GM18520 (cell line): ENCODE data around the gene HOMER1.
A peak's percentile ranks its signal among the peaks of the same experiment; 100 is the strongest.

ENCODE experiments used
- ATAC-seq: cut with Tn5 transposase; IDR thresholded peaks from one replicate; pipeline ENCODE4 v1.9.1; 2021; ENCODE audit not compliant: unreplicated experiment

Gene HOMER1

DNA sequence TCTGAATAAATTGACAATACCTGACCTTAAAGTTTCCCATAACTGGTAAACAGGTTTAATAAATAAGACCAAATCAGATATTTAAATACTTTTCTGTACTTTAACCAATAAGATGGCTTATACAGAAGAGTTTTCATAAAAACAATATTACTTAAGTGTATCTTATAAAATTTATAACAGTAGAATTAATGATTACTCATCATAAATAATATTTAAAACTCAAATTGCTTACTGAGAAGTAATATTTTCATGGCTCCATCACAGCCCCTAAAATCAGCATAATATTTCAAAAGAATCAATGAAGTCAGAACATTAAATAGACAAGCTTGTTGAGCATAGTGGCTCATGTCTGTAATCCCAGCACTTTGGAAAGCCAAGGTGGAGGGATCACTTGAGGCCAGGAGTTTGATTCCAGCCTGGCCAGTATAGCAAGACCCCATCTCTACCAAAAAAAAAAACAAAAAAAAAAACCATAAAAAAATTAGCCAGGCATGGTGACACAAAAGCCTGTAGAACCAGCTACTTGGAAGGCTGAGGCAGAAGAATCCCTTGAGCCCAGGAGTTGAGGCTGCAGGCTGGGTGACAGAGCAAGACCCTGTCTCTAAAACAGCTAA is 23.5 kb downstream of the HOMER1 start:
- no peak for ATAC-seq

DNA sequence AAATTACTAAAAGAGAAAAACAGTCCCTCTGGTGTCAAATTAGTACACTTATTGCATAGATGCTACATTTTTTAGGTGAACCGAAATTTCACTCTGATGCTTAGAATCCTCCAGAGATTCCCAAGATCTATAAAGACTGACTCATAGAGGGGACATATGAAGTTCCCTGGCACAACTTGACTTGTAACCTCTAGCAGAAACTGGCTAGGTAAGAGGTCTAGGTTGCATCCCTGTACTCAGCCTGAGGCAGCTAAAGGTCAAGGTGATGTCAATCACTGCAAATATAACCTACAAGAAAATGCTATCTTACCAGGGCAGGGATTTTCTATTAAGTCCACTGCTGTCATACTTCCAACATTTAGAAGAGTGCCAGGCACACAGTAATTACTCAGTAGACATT is 24.2 kb downstream of the HOMER1 start:
- no peak for ATAC-seq

DNA sequence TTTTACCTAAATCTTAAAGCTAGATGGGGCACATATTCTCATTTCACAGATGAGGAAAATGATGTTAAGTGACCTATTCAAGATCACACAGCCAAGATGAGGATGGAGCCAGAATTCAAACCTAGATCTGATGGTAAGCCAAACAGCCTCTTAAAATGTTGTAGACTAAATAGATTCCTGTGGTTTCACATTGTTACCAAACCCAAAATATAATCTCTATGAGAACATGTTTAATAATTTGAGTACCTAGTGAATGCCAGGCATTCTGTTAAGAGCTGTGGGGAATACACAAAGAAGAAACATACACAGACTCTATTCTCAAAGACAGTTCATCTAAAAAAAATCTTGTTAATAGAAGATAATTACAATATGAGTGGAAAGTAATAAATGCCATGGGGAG is 25.2 kb downstream of the HOMER1 start:
- ATAC-seq = no peak

DNA sequence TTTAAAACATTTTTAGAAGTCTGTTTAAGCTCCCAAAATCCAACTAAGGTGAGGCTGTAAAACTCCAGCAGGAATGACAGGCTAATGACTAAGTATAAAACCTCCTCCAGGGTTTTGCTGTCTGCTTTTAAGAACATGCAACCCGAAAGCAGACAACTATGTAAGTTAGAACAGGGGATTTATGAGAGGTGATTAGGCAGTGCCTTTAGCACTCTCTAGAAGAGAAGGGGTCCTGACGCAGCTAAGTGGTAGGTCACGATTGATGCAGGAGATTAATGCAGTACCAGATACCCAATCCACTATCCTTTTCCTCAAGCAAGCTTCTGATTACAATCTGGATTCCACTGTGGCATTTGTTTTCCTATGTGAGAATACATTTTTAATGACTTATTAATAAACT is 25.9 kb downstream of the HOMER1 start:
- ATAC-seq = no peak

DNA sequence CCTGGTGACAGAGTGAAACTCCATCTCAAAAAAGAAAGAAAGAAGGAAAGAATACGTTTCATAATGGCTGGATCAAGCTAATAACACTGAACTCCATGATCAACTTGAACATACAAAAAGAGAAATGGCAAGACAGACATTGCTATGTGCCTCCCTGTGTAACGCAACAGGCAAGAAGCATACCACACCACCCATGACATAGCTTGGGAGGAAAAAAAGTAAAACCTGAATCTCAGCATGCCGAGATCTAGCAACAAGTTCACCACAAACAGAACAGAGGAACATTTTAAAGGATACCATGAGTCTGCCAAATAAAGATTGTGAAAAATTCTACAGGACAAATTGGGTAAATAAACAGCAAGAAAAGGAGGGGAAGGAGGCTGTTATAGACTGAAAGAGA is 26.7 kb downstream of the HOMER1 start:
- ATAC-seq = no peak

DNA sequence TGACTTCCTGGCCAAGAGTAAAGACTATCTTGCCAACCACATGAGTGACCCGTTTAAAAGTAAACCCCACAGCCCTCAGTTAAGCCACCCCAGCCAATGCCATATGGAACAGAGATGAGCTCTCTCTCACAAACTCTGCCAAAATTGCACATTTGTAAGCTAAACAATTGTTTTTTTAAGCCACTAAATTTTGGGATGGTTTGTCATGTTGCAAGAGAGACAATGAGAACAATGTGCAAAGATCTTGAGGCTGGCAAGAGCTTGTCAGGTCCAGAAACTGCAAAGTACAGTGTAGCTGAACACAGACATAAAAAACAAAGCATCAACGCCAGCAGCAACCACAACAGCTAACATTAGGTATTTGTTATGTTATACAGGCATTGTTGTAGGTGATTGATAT is 27.8 kb downstream of the HOMER1 start:
- no peak for ATAC-seq

DNA sequence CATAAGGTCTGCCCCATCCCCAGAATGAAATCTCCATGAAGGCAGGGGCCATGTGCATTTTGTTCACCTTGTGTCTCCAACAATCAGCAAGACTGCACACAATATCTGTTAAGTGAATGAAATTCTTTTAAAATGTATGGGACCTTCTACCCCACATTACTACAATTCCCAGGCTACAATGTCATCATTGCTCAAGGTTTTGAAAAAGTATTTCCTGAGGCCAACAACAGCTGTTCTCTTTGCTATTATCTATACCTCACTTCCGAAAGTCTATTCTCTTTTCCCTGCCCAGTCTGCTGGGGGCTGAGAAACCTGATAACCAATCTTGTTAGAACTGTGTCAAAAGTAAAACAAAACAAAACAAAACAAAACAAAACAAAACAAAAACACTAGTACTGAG is 29.2 kb downstream of the HOMER1 start:
- ATAC-seq = no peak

DNA sequence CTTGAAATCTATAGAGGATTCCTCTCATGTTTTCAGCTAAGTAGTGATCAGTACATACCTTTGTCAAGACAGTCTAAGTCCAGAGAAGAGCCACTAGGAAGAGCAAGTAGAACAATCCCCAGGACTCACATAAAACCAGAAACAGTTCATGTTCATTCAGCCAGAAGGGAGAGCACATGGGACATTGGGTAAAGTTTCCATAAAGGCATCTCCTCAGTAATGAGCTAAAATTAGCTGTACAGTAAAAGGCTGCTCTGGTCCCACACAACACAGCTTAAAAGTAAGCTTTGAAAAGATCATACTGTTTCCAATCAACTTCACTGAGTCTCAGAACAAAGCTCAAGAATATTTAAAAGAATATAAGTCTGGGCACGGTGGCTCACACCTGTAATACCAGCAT is 32.4 kb downstream of the HOMER1 start:
- ATAC-seq = no peak

DNA sequence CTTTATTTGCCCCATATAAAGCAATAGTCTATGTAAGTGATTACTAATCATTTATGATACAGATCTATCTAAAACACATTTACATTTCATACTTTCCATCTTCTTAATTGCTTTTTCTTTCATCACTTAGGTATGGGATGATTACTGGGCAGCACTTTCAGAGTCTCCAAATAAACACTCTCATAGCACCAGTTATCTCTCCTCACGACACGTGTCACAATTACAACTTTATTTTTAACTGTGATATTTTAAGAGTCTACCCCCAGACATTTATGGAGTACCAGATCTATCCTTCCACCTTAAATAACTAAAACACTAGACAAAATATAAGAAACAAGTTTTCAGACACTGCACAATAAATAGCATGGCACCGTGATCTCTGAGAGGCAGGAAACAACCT is 32.9 kb downstream of the HOMER1 start:
- ATAC-seq = no peak

DNA sequence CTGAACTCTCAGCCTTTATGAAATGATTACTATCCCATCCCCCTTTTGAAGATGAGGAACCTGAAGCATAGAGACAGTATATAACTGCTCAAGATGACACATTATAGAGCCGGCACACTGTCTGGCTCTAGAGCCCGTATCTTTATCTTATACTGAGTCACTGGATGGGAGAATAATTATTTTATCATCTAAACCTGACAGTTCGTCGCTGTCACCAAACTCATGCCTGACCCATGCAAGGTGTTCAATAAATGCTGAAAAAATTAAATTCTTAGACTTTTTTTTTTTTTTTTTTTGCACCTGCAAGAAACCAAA is 38.8 kb downstream of the HOMER1 start:
- ATAC-seq = no peak

DNA sequence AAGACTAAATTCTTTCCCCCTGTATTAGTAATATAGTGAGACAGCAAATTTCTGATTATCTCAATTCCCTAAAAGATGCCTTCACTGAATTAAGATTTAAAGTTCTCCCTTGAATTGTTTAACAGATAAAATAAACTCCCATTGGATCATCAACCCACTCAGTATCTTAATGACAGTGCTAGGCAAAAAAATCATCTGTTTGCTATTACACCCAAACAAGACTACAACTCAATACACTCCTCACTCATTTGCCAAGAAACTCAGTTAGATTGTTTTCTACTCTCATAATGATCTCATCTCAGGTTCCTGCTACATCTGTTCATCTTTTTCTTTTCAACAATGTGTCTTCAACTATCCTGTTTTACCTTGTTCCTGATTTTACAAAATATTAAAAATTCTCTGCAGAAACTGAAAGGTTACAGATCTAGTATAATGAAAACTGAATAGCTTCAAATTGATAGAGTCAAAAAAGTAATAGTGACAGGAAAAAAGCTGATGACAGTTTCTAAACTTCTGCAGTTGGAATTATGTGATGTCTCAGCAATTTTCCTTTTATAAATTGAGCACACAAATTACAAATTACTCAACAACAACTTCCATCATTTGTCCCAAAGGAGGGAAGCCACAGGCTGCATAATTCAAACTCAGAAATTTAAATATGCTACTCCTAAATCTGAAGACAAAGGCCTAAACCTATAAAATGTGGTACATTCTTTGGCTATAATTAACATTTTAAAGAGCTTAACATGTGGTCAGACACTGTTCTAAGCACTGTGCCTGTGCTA is 39.4 kb downstream of the HOMER1 start:
- ATAC-seq = no peak

DNA sequence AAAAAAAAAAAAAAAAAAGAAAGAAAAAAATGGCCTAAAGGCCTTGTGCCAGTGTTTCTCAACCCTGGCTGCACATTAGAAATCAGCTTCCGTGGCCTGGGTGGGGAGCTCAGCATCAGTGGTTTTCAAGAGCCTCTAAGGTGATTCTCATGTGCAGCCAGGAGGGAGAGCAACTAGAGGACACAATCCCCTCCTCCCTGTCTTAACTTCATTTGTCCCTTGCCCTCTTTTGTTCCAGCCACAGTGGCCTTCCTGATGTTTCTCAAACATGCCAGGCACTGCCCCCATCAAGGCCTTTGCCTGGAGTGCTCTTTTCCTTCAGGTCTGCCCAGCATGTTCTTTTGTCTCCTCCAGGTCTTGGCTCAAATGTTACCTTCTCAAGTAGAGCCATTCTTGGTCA is 42.4 kb downstream of the HOMER1 start:
- ATAC-seq = no peak

DNA sequence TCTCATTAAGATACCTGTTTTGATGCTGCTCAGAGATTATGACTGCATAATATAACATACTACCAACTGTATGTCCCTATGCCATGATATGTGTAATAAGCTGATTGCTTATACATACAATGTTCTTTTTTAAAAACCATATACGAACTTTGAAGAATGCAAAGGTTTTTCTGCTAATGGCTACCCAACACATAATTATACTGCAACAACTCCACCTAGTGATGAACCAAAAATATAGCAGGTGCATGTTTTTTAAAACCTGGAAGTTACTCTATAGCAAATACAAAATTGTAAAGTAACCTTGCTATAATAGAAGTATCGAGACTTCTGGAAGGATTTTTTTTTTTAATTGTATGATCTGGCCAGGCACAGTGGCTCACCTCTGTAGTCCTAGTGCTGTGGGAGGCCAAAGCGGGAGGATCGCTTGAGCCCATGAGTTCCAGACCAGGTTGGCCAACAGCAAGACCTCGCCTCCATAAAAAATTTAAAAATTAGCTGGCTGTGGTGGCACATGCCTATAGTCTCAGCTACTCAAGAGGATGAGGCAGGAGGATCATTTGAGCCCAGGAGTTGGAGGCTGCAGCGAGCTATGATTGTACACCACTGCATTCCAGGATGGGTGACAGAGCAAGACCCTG is 49.1 kb downstream of the HOMER1 start:
- ATAC-seq = no peak

DNA sequence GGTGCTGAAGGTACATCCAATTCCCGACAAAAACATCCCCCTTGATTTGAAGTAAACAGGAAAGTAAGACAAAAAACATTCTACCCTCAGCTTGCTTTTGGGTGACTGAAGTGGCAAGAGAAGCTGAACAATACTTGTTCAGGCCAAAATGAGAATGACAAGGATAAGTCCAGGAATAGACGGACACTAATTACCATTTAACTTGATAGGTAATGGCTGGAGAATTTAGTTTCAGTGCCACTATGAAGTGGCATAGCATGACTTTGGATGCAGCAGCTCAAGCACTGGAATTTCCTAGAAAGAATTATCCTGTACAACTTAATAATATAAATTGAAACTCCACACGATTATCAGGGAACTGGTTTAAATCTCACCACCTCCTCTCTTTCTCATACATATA is 49.7 kb downstream of the HOMER1 start:
- ATAC-seq = no peak

DNA sequence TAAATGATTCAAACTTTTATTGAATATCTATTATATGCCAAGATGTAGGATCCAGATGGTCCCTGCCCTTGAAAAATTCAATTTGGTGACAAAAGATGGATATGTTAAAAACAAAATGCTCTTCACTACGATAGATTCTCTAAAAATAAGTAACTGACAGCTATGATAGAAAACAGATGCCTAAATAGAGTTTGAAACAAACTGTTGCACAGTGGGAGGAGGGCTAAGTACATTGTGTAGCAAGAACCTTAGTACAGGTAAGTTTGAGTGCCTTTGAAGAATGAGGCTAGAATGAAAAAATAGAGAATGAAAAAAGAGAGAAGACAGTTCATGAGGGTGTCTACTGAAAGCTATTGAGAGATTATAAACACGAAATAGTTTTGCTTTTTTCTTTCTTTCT is 54.3 kb downstream of the HOMER1 start:
- no peak for ATAC-seq

DNA sequence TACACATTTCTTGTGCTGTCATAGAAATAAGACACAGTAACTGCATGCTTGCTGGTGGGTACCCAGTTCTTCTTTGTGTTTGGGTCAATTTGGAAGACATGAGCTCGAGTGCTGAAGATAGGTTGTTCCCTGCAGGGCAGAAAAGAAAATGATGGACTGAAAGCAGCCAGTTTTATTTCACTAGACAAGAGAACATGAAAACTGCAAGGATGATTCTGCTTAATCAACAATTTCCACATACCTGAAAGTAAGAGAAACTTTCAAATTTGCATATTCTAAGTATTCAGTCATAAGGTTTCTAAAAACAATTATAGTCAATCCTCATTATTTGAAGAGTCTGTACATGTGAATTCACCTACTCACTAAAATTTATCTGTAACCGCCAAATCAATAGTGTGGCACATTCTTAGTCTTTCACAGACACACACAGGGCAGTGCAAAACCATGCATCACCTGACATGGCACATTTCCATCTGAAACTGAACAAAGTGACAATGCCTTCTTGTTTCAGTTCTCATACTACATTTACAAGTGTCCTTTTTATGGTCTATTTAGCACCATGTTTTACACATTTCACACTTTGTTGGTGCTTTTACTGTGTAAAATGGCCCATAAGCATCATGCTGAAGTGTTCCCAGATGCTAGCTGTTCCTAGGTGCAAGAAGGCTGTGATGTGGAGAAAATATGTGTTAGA is 56.9 kb downstream of the HOMER1 start:
- peak; percentile 89 for ATAC-seq

DNA sequence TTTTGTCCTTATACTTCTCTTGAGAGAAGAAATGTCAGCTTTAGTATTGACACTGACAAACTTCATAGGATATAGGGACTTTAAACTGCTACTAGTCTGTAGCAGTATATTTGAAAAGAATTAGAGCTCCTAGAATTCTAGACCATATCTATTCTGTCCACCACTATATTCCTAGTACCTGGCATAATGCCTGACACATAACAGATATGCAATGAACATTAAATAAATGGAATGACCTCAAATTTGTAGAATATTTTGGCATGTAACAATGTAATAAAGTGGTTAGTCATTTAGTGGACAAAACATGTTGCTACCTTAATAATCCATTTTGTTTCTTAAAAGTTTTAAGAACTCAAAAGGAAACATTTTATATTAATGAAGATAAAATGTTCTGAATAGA is 57.5 kb downstream of the HOMER1 start:
- no peak for ATAC-seq

DNA sequence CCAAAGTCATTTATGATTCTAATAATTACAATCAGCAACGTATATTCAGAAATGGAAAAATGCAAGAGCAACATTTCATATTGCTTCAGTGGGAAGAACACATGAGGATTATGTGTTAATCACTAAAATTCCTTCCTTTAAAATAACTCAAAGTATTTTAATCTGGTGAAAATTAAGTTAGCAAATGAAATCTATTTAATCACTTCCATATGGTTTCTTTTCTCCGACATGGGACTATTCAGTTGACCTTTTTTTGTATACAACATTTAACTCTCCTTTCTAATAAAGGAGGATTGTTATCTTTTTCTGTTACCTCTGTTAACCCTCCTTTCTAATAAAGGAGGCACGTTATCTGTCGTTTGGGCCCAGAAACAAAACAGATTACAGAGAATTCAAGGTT is 59.9 kb downstream of the HOMER1 start:
- no peak for ATAC-seq

DNA sequence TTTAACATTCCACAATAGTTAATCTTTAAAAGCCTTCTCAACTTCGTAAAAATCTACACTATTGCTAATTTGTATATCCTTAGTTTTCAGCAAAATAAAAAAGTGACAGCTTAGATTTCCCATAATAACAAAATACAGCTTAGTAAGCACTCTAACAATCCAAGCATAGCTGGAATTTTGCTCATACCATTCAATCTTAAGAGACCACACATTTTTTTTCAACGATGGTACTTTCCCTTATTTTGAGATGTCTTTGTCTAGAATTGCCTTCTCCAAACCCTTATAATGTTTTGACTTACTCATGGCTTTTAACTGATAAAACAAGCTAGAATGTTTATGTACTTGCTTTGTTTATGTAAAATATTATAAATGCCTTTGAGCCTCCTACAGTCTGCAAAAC is 65.6 kb downstream of the HOMER1 start:
- ATAC-seq = no peak

DNA sequence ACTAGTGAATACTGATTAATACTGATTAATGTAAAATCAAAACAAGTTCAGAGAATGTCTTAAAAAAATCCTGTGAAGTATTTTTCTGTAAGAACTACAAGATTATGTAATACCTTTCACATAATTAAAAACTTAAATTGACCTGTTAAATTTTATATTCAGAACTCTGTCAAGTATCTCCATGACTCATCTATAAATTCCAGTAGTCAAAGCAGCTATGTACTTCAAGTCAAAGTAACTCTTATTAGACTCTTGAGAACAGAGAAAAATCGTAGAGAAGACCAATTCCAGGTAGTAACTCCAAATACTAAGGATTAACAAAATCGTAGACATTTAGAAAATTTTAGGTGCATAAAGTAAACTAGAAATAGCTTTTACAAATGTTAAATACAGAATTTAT is 77.1 kb downstream of the HOMER1 start:
- no peak for ATAC-seq

DNA sequence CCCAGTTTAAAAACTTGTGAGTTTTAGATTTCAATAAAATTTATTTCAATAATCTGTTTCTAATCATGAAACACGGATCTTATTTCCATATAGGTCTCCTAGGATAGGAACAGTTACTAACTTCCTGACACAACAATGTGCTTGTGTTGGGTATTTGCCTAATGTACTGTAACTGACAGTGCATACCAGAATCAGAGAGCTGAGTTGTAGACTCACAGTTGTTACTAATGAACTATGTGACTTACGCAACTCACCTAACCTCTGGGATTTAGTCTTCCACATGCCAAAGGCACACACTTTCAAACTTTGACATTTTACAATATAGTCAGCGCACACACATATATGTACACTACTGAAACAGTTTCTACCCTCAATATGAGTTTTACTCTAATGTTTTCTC is 77.7 kb downstream of the HOMER1 start:
- ATAC-seq = no peak

DNA sequence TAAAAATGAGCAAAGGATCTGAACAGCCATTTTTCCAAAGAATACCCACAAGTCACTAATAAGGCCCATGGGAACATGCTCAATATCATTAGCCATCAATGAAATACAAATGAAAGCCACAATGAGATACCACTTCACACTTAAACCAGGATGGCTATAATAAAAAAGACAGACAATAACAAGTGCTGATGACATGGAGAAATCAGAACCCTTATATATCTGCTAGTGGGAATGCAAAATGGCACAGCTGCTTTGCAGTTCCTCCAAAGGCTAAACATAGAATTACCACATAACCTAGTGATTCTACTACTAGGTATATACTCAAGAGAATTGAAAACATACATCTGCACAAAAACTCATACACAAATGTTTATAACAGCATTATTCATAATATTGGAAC is 83.7 kb downstream of the HOMER1 start:
- ATAC-seq = no peak
